ENCODE data around the gene MEGF6. TPM values are rescaled to one million over a fixed set of nuclear protein-coding genes. Genes with fewer than 3 reads are reported as not detected.

MEGF6 gene
- total RNA-seq, 2 experiments from 2014 or later: 2.0 to 2.5 TPM

- Mint-ChIP-seq H3K4me3 (no peak overlapping the region), H3K9me3 (no peaks in the 10 kb centered on the region), H3K27me3 (no peaks in the 10 kb centered on the region), H3K36me3 (ENCODE audit: low read depth) (no peaks in the 10 kb centered on the region), H3K4me1 (ENCODE audit: low read depth) (peaks cover 3% of the 10 kb centered on the region), H3K27ac (no peak overlapping the region)
- no peak for TF ChIP-seq CTCF (IDR thresholded peaks at IDR 0.05)
- DNase-seq (no peak), ATAC-seq (no peak)
- ChIA-PET CTCF (no interaction called here), POLR2A (no interaction called here)
- intact Hi-C loops (cut with micrococcal nuclease): no loop called here
Measured at GRCh38 chr1:3473381-3473844, 137.9 kb downstream of the MEGF6 start.

GRCh38 chr1:3472906-3473305 lies 138.4 kb downstream of the MEGF6 start:
- no peak overlapping the region for H3K27ac Mint-ChIP-seq
- CTCF ChIA-PET: no interaction called here
- no peak for DNase-seq
- H3K27me3 Mint-ChIP-seq: no peaks in the 10 kb centered on the region
- intact Hi-C loops (cut with micrococcal nuclease): no loop called here
- no peak overlapping the region for H3K4me3 Mint-ChIP-seq
- H3K36me3 Mint-ChIP-seq (ENCODE audit: low read depth): no peaks in the 10 kb centered on the region
- POLR2A ChIA-PET: no interaction called here
- peaks cover 3% of the 10 kb centered on the region for H3K4me1 Mint-ChIP-seq (ENCODE audit: low read depth)
- TF ChIP-seq CTCF (IDR thresholded peaks at IDR 0.05): no peak
- no peak for ATAC-seq
- H3K9me3 Mint-ChIP-seq: no peaks in the 10 kb centered on the region

- ChIA-PET POLR2A (no interaction called here), CTCF (interaction anchor here (0.7 kb wide), 1 partner anchor 18 kb away, joined by 3 read pairs; no protein-coding TSS in a partner anchor)
- no peaks in the 10 kb centered on the region for H3K9me3 Mint-ChIP-seq
- H3K27ac Mint-ChIP-seq: no peak overlapping the region
- DNase-seq (no peak), ATAC-seq (no peak)
- intact Hi-C loops (cut with micrococcal nuclease): no loop called here
- H3K36me3 Mint-ChIP-seq (ENCODE audit: low read depth): no peaks in the 10 kb centered on the region
- TF ChIP-seq CTCF (IDR thresholded peaks at IDR 0.05): no peak
- no peaks in the 10 kb centered on the region for H3K27me3 Mint-ChIP-seq
- no peak overlapping the region for H3K4me3 Mint-ChIP-seq
- peaks cover 3% of the 10 kb centered on the region for H3K4me1 Mint-ChIP-seq (ENCODE audit: low read depth)
Measured at GRCh38 chr1:3472088-3472850, 139.0 kb downstream of the MEGF6 start.

GRCh38 chr1:3471356-3472087 lies 139.8 kb downstream of the MEGF6 start:
- no peak for ATAC-seq
- no peak overlapping the region for H3K27ac Mint-ChIP-seq
- ChIA-PET POLR2A (no interaction called here), CTCF (interaction anchor here (0.7 kb wide), 1 partner anchor 19 kb away, joined by 3 read pairs; no protein-coding TSS in a partner anchor)
- no peak for DNase-seq
- peaks cover 3% of the 10 kb centered on the region for H3K4me1 Mint-ChIP-seq (ENCODE audit: low read depth)
- no peak overlapping the region for H3K4me3 Mint-ChIP-seq
- no peaks in the 10 kb centered on the region for H3K9me3 Mint-ChIP-seq
- intact Hi-C loops (cut with micrococcal nuclease): no loop called here
- H3K27me3 Mint-ChIP-seq: no peaks in the 10 kb centered on the region
- no peak for TF ChIP-seq CTCF (IDR thresholded peaks at IDR 0.05)
- H3K36me3 Mint-ChIP-seq (ENCODE audit: low read depth): no peaks in the 10 kb centered on the region

Measured in activated CD8-positive, alpha-beta T cell treated with anti-CD3 and anti-CD28 coated beads for 36 hours (primary cell).